ENCODE data around the gene UBE2L3.
"Not testable (repeated sequence)": the region's sequence is repeated elsewhere in the genome, so short reads cannot be mapped to it uniquely, and the experiment has no call there.

The UBE2L3 gene

DNA sequence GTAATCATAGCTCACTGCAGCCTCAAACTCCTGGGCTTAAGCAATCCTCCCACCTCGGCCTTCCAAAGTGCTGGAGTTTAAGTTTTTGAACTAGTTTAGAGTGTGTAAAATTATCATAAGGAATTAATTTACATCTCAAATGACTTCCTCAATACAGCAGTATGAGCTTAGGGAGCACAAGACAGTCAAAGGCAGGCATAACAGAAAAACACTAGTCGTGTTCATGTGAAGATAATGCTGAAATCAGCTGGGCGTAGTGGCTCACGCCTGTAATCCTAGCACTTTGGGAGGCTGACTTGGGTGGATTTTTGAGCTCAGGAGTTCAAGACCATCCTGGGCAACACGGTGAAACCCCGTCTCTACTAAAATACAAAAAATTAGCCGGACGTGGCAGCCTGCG is 36.5 kb downstream of the UBE2L3 start:
- H3K4me3 ChIP-seq (ENCODE audit: control insufficient read depth in 1 of 7, extremely low read depth in 1 of 7, insufficient read depth in 4 of 7, low read depth in 2 of 7, low read length in 6 of 7): no peak overlapping the region
- DNase-seq: no peak
- ChIA-PET POLR2A (interaction anchor here (0.6 kb wide), 1 partner anchor 22 kb away, joined by 4 read pairs; no protein-coding TSS in a partner anchor), CTCF (interaction anchor here (1.4 kb wide), 1 partner anchor 25 kb away, joined by 3 read pairs; the partner anchor contains the start of gene YDJC)
- peaks cover 1 to 28% (median 6%) of the 10 kb centered on the region in 4 experiments for H3K36me3 ChIP-seq (ENCODE audit: control insufficient read depth in 4 of 4, insufficient read depth in 4 of 4, low read length in 3 of 4)
- no peaks in the 10 kb centered on the region for H3K9me3 ChIP-seq (ENCODE audit: control extremely low read depth in 1 of 5, control insufficient read depth in 4 of 5, insufficient read depth in 2 of 5, low read depth in 1 of 5, low read length in 4 of 5)
- H3K27ac ChIP-seq (ENCODE audit: insufficient read depth in 1 of 2, low read depth in 1 of 2, low read length in 2 of 2, poor library complexity in 1 of 2, severe bottlenecking in 2 of 2): no peak overlapping the region
- peaks cover 0 to 9% (median 7%) of the 10 kb centered on the region in 4 experiments for H3K4me1 ChIP-seq (ENCODE audit: control extremely low read depth in 1 of 4, control insufficient read depth in 4 of 4, insufficient read depth in 4 of 4, low read length in 3 of 4)
- no peaks in the 10 kb centered on the region for H3K27me3 ChIP-seq (replicated peaks in 2 of 5; ENCODE audit: control insufficient read depth in 4 of 5, insufficient read depth in 5 of 5, low read length in 4 of 5)
- 97% methylated on average over 5 of the region's 9 CpGs for WGBS (ENCODE audit: insufficient coverage)

DNA sequence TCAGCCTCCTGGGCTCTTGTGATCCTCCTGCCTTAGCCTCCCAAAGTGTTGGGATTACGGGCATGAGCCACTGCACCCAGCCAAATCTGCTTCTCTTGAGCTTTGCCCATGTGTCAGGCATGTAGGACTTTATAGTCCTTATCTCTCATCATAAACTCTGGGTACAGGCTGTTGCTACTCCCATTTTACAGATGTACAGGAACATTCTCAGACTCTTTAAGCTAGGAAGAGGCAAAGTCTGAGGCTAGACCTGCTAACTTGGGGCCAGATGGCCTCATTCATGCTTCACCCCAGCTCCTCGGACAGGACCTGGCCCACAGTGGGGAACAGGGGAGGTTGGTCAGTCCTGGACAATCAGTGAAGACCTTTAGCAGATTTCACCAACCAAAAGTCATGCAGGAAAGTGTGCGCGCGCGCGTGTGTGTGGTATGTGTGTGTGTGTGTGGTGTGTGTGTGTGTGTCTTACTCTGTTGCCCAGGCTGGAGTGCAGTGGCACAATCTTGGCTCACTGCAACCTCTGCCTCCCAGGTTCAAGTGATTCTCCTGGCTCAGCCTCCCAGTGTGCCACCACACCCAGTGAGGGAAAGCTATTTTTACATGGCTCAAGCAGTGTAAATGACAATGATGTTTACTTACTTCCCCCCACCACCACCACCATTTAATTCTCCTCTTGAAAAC is 38.5 kb downstream of the UBE2L3 start:
- Histone ChIP-seq H3K36me3 (ENCODE audit: control insufficient read depth in 4 of 4, insufficient read depth in 4 of 4, low read length in 3 of 4) (peaks cover 7 to 33% (median 10%) of the 10 kb centered on the region in 4 experiments), H3K4me1 (ENCODE audit: control extremely low read depth in 1 of 4, control insufficient read depth in 4 of 4, insufficient read depth in 4 of 4, low read length in 3 of 4) (peaks cover 0 to 8% (median 6%) of the 10 kb centered on the region in 4 experiments), H3K27ac (ENCODE audit: insufficient read depth in 1 of 2, low read depth in 1 of 2, low read length in 2 of 2, poor library complexity in 1 of 2, severe bottlenecking in 2 of 2) (no peak overlapping the region), H3K27me3 (replicated peaks in 2 of 5; ENCODE audit: control insufficient read depth in 4 of 5, insufficient read depth in 5 of 5, low read length in 4 of 5) (no peaks in the 10 kb centered on the region), H3K4me3 (ENCODE audit: control insufficient read depth in 1 of 7, extremely low read depth in 1 of 7, insufficient read depth in 4 of 7, low read depth in 2 of 7, low read length in 6 of 7) (no peak overlapping the region), H3K9me3 (ENCODE audit: control extremely low read depth in 1 of 5, control insufficient read depth in 4 of 5, insufficient read depth in 2 of 5, low read depth in 1 of 5, low read length in 4 of 5) (no peaks in the 10 kb centered on the region)
- ChIA-PET CTCF (interaction anchor here (0.9 to 2.3 kb wide), 3 partner anchors 10 to 24 kb away, joined by 3 to 9 read pairs (median 7); no protein-coding TSS in a partner anchor), POLR2A (interaction anchor here (1.0 kb wide), 1 partner anchor 16 kb away, joined by 3 read pairs; no protein-coding TSS in a partner anchor)
- DNase-seq: no peak
- WGBS (ENCODE audit: insufficient coverage): 100% methylated on average over 7 of the region's 7 CpGs

DNA sequence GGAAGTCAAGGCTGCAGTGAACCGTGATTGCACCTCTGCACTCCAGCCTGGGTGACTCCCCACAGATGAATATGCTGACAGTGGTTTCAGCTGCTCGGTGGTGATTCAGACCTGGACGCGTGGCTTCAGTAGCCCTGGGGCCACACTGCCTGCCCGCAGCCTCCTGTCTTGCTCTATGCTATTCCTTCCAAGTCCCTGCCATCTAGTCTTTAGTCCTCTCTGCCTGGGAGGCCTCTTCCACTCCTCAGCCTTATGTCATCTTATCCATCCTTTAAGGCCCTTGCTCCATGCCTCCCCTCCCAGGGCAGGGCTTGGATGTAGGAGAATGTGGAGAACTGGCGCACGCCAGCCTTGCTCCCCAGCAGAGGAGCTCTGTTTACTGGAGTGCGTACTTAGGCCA is 39.3 kb downstream of the UBE2L3 start:
- 97% methylated on average over 6 of the region's 8 CpGs for WGBS (ENCODE audit: insufficient coverage)
- H3K27me3 ChIP-seq (replicated peaks in 2 of 5; ENCODE audit: control insufficient read depth in 4 of 5, insufficient read depth in 5 of 5, low read length in 4 of 5): no peaks in the 10 kb centered on the region
- POLR2A ChIA-PET: no interaction called here
- H3K4me3 ChIP-seq (ENCODE audit: control insufficient read depth in 1 of 7, extremely low read depth in 1 of 7, insufficient read depth in 4 of 7, low read depth in 2 of 7, low read length in 6 of 7): no peak overlapping the region
- CTCF ChIA-PET: interaction anchor here (1.7 to 2.3 kb wide), 3 partner anchors 10 to 16 kb away, joined by 4 to 9 read pairs (median 7); no protein-coding TSS in a partner anchor
- H3K27ac ChIP-seq (ENCODE audit: insufficient read depth in 1 of 2, low read depth in 1 of 2, low read length in 2 of 2, poor library complexity in 1 of 2, severe bottlenecking in 2 of 2): no peak overlapping the region
- H3K9me3 ChIP-seq (ENCODE audit: control extremely low read depth in 1 of 5, control insufficient read depth in 4 of 5, insufficient read depth in 2 of 5, low read depth in 1 of 5, low read length in 4 of 5): no peaks in the 10 kb centered on the region
- no peak for DNase-seq
- H3K36me3 ChIP-seq (ENCODE audit: control insufficient read depth in 4 of 4, insufficient read depth in 4 of 4, low read length in 3 of 4): peaks cover 9 to 40% (median 18%) of the 10 kb centered on the region in 4 experiments
- H3K4me1 ChIP-seq (ENCODE audit: control extremely low read depth in 1 of 4, control insufficient read depth in 4 of 4, insufficient read depth in 4 of 4, low read length in 3 of 4): peaks cover 0 to 8% (median 6%) of the 10 kb centered on the region in 4 experiments

DNA sequence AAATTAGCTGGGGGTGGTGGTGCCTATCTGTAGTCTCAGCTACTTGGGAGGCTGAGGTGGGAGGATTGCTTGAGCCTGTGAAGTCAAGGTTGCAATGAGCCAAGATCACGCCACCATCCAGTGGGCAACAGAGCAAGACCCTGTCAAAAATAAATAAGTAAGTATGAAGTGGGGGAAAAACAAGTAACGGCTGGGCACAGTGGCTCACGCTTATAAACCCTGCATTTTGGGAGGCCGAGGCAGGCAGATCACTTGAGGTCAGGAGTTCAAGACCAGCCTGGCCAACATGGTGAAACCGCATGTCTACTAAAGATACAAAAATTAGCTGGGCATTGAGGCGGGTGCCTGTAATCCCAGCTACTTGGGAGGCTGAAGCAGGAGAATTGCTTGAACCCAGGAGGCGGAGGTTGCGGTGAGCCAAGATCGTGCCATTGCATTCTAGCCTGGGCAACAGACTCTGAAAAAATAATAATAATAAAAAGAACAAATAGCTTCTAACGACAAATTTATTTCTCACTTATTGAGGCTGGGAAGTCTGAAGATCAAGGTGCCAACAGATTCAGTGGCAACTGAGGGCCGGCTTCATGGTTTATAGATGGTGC is 42.1 kb downstream of the UBE2L3 start:
- DNase-seq; H3K27me3 ChIP-seq (replicated peaks in 2 of 5; ENCODE audit: control insufficient read depth in 4 of 5, insufficient read depth in 5 of 5, low read length in 4 of 5); H3K4me1 ChIP-seq (ENCODE audit: control extremely low read depth in 1 of 4, control insufficient read depth in 4 of 4, insufficient read depth in 4 of 4, low read length in 3 of 4); H3K27ac ChIP-seq (ENCODE audit: insufficient read depth in 1 of 2, low read depth in 1 of 2, low read length in 2 of 2, poor library complexity in 1 of 2, severe bottlenecking in 2 of 2); H3K9me3 ChIP-seq (ENCODE audit: control extremely low read depth in 1 of 5, control insufficient read depth in 4 of 5, insufficient read depth in 2 of 5, low read depth in 1 of 5, low read length in 4 of 5); POLR2A ChIA-PET; H3K4me3 ChIP-seq (ENCODE audit: control insufficient read depth in 1 of 7, extremely low read depth in 1 of 7, insufficient read depth in 4 of 7, low read depth in 2 of 7, low read length in 6 of 7): not testable (repeated sequence)
- WGBS (ENCODE audit: insufficient coverage): 96% methylated on average over 5 of the region's 11 CpGs
- peaks cover 23 to 53% (median 38%) of the 10 kb centered on the region in 4 experiments for H3K36me3 ChIP-seq (ENCODE audit: control insufficient read depth in 4 of 4, insufficient read depth in 4 of 4, low read length in 3 of 4)
- CTCF ChIA-PET: interaction anchor here (1.1 to 1.6 kb wide), 4 partner anchors 14 to 20 kb away, joined by 3 to 7 read pairs (median 4); partner anchors contain the start of gene YDJC

DNA sequence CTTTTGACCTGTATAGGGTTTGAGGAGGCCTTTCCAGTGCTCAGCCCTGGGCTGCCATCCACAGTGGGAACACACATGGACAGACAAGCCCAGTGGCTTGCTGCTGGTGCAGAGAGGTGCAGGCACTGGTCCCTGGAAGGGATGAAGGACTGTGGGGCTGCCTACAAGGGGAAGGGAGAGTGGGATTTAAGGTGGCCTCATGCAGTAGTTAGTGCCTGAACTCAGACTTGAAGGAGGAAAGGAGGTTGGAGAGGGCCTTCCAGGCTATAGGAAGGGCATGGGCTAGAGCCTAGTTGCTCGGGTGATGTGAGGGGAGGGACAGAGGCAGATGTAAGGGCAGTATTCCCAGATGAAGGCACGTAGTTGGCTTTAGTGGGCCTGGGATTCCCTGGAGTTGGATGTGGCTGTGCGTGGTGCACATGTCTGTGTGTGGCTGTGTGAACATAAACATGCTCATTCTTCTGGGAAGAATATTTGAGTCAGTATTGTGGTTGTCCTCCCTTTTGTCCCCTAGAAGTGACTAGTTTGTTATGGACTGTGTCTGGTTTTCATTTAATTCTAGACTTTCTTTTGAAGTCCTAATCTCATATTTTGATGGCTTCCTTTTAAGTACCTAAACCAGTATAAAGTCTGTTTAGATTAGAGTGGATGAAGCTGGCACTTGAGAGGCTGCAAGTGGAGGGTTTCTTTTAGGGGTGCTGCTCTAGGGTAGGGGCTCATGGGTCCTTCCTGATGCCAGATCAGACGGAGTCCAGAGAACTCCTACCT is 43.9 kb downstream of the UBE2L3 start:
- H3K36me3 ChIP-seq (ENCODE audit: control insufficient read depth in 4 of 4, insufficient read depth in 4 of 4, low read length in 3 of 4): peaks cover 29 to 56% (median 41%) of the 10 kb centered on the region in 4 experiments
- ChIA-PET CTCF (interaction anchor here (0.7 to 1.0 kb wide), 2 partner anchors 9 to 18 kb away, joined by 3 read pairs; no protein-coding TSS in a partner anchor), POLR2A (no interaction called here)
- H3K4me3 ChIP-seq (ENCODE audit: control insufficient read depth in 1 of 7, extremely low read depth in 1 of 7, insufficient read depth in 4 of 7, low read depth in 2 of 7, low read length in 6 of 7): no peak overlapping the region
- no peak for DNase-seq
- 96% methylated on average over 3 of the region's 4 CpGs for WGBS (ENCODE audit: insufficient coverage)
- no peaks in the 10 kb centered on the region for H3K27me3 ChIP-seq (replicated peaks in 2 of 5; ENCODE audit: control insufficient read depth in 4 of 5, insufficient read depth in 5 of 5, low read length in 4 of 5)
- peaks cover 0 to 2% (median 0%) of the 10 kb centered on the region in 4 experiments for H3K4me1 ChIP-seq (ENCODE audit: control extremely low read depth in 1 of 4, control insufficient read depth in 4 of 4, insufficient read depth in 4 of 4, low read length in 3 of 4)
- H3K9me3 ChIP-seq (ENCODE audit: control extremely low read depth in 1 of 5, control insufficient read depth in 4 of 5, insufficient read depth in 2 of 5, low read depth in 1 of 5, low read length in 4 of 5): no peaks in the 10 kb centered on the region
- no peak overlapping the region for H3K27ac ChIP-seq (ENCODE audit: insufficient read depth in 1 of 2, low read depth in 1 of 2, low read length in 2 of 2, poor library complexity in 1 of 2, severe bottlenecking in 2 of 2)

DNA sequence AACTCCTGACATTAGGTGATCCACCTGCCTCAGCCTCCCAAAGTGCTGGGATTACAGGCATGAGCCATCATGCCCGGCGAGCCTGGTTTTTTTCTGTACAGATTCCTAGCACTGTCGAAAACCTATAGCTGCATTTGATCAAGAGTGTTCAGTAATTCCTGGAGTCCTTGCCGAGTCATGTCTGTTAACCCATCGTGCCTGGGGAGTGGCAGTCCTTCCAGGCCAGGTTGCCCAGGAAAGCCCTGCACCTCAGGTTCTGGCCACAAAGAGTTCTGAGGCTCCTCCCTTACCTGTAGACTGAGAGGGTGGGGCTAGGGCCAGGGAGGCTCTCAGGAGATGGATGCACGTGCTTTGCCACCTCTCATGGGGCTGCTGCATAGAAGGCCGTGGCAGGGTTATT is 45.3 kb downstream of the UBE2L3 start:
- Histone ChIP-seq H3K9me3 (ENCODE audit: control extremely low read depth in 1 of 5, control insufficient read depth in 4 of 5, insufficient read depth in 2 of 5, low read depth in 1 of 5, low read length in 4 of 5) (no peaks in the 10 kb centered on the region), H3K4me1 (ENCODE audit: control extremely low read depth in 1 of 4, control insufficient read depth in 4 of 4, insufficient read depth in 4 of 4, low read length in 3 of 4) (no peaks in the 10 kb centered on the region), H3K4me3 (ENCODE audit: control insufficient read depth in 1 of 7, extremely low read depth in 1 of 7, insufficient read depth in 4 of 7, low read depth in 2 of 7, low read length in 6 of 7) (no peak overlapping the region), H3K27ac (ENCODE audit: insufficient read depth in 1 of 2, low read depth in 1 of 2, low read length in 2 of 2, poor library complexity in 1 of 2, severe bottlenecking in 2 of 2) (no peak overlapping the region), H3K27me3 (replicated peaks in 2 of 5; ENCODE audit: control insufficient read depth in 4 of 5, insufficient read depth in 5 of 5, low read length in 4 of 5) (no peaks in the 10 kb centered on the region), H3K36me3 (ENCODE audit: control insufficient read depth in 4 of 4, insufficient read depth in 4 of 4, low read length in 3 of 4) (peaks cover 29 to 54% (median 41%) of the 10 kb centered on the region in 4 experiments)
- 94% methylated on average over 5 of the region's 7 CpGs for WGBS (ENCODE audit: insufficient coverage)
- ChIA-PET POLR2A (no interaction called here), CTCF (interaction anchor here (0.9 to 3.1 kb wide), 3 partner anchors 9 to 15 kb away, joined by 4 to 15 read pairs (median 4); no protein-coding TSS in a partner anchor)
- DNase-seq: no peak
